Endothelial cell of umbilical vein (primary cell): ENCODE data around the gene HSF2. TPM values are rescaled to one million over a fixed set of nuclear protein-coding genes. Genes with fewer than 3 reads are reported as not detected.

Source experiments
- BruUV-seq: library from RNA; stranded (reverse); fragments of 400-500 nt; replicated peaks from 2 replicates; lab custom pipeline; 2021; lab: Mats Ljungman, UMichigan
- CTCF ChIA-PET: fragments of 300-600, 350-600 bp; sonication (Branson Sonifier 250); formaldehyde crosslinking; loops from one replicate; lab custom pipeline; 2021; ENCODE audit warnings: antibody characterized with exemption, inconsistent platforms; lab: Charles Lee
- POLR2A ChIA-PET: fragments of 300-600, 350-600 bp; sonication (Branson Sonifier 250); formaldehyde crosslinking; loops from one replicate; lab custom pipeline; 2021; ENCODE audit warnings: antibody characterized with exemption, inconsistent platforms; lab: Charles Lee
- DNase-seq: peaks from one replicate; pipeline ENCODE4 v3.0.0-alpha.2; 2011; ENCODE audit warnings: low read depth, low spot score
- FAIRE-seq: peaks from 2 replicates; lab custom pipeline; 2011; peaks lifted over from hg19 to GRCh38; lab: Jason Lieb, UNC
- H2AFZ ChIP-seq: 2 replicates; pipeline ENCODE4 v1.6.0; 2012; ENCODE audit warnings: low read depth, low read length, control low read depth, inconsistent platforms
- H3K27ac ChIP-seq: 2 replicates; pipeline ENCODE4 v1.5.1; 2011; ENCODE audit warnings: low read depth, mild to moderate bottlenecking, control low read depth, low read length, moderate library complexity; ENCODE audit not compliant: insufficient read depth
- H3K27me3 ChIP-seq, 2 experiments: 2 replicates each; pipeline versions ENCODE4 v1.6.0 to v1.6.1; 2011; ENCODE audit warnings: low read length in 2 of 2, mixed read lengths in 1 of 2; ENCODE audit not compliant: control insufficient read depth in 2 of 2, insufficient read depth in 2 of 2
- H3K36me3 ChIP-seq, 2 experiments: 2 replicates in 1 of 2; 3 replicates in 1 of 2; pipeline ENCODE4 v1.5.1; 2011; ENCODE audit warnings: low read length in 2 of 2, mild to moderate bottlenecking in 1 of 2, moderate library complexity in 1 of 2; ENCODE audit not compliant: control insufficient read depth in 2 of 2, insufficient read depth in 2 of 2; ENCODE audit errors: extremely low read depth in 1 of 2
- H3K4me1 ChIP-seq: 3 replicates; pipeline ENCODE4 v1.5.1; 2011; ENCODE audit warnings: mild to moderate bottlenecking, low read length; ENCODE audit not compliant: control insufficient read depth, insufficient read depth; ENCODE audit errors: extremely low read depth
- H3K4me2 ChIP-seq: 2 replicates; pipeline ENCODE4 v1.6.1; 2011; ENCODE audit warnings: low read length, control low read depth, mixed read lengths; ENCODE audit not compliant: insufficient read depth
- H3K4me3 ChIP-seq, 3 experiments: fragments of 200-600 bp in 1 of 3; sonication (generic), shearing (Covaris generic) in 1 of 3; replicated peaks in 1 of 3; 2 replicates each; pipeline ENCODE4 v1.5.1; 2011 to 2016; ENCODE audit warnings: control low read depth in 3 of 3, low read length in 3 of 3, mild to moderate bottlenecking in 2 of 3, inconsistent platforms in 1 of 3, low read depth in 1 of 3, moderate library complexity in 1 of 3; ENCODE audit not compliant: insufficient read depth in 1 of 3
- H3K79me2 ChIP-seq: 2 replicates; pipeline ENCODE4 v1.6.0; 2012; ENCODE audit warnings: low read length, inconsistent platforms; ENCODE audit not compliant: control insufficient read depth, insufficient read depth
- H3K9ac ChIP-seq: replicated peaks from 2 replicates; pipeline ENCODE3; 2011; ENCODE audit warnings: low read length, control low read depth; ENCODE audit not compliant: insufficient read depth; ENCODE audit errors: extremely low read depth
- H3K9me1 ChIP-seq: replicated peaks from 3 replicates; pipeline ENCODE4 v1.6.0; 2011; ENCODE audit warnings: mild to moderate bottlenecking, low read length; ENCODE audit not compliant: control insufficient read depth, insufficient read depth; ENCODE audit errors: extremely low read depth
- H3K9me3 ChIP-seq: replicated peaks from 2 replicates; pipeline ENCODE4 v1.5.1; 2012; ENCODE audit warnings: low read length, inconsistent platforms; ENCODE audit not compliant: control insufficient read depth, insufficient read depth
- H4K20me1 ChIP-seq: replicated peaks from 2 replicates; pipeline ENCODE3; 2011; ENCODE audit warnings: mild to moderate bottlenecking, low read length; ENCODE audit not compliant: control insufficient read depth, insufficient read depth; ENCODE audit errors: extremely low read depth
- CTCF ChIP-seq, 2 donors: IDR thresholded peaks; 1 replicate in 1 of 2; 2 replicates in 1 of 2; pipeline ENCODE4 v1.5.1; 2011; ENCODE audit warnings: low read length in 2 of 2, mild to moderate bottlenecking in 2 of 2, moderate library complexity in 2 of 2, control low read depth in 1 of 2, inconsistent platforms in 1 of 2, low read depth in 1 of 2; ENCODE audit not compliant: insufficient read depth in 1 of 2; ENCODE audit errors: extremely low read depth in 1 of 2
- EZH2 ChIP-seq: IDR thresholded peaks from 2 replicates; pipeline ENCODE4 v1.6.1; 2012; ENCODE audit warnings: borderline replicate concordance, low read depth, mild to moderate bottlenecking, moderate library complexity, low read length, inconsistent platforms; ENCODE audit not compliant: severe bottlenecking
- FOS ChIP-seq: IDR thresholded peaks from 2 replicates; pipeline ENCODE4 v1.6.1; 2011; ENCODE audit warnings: mild to moderate bottlenecking, low read length, moderate library complexity, borderline replicate concordance; ENCODE audit not compliant: insufficient read depth
- GATA2 ChIP-seq: IDR thresholded peaks from 2 replicates; pipeline ENCODE4 v1.7.0; 2011; ENCODE audit warnings: low read depth, mild to moderate bottlenecking, moderate library complexity, mixed read lengths, low read length; ENCODE audit not compliant: insufficient read length, insufficient read depth
- JUN ChIP-seq: IDR thresholded peaks from 2 replicates; pipeline ENCODE4 v1.6.1; 2011; ENCODE audit warnings: borderline replicate concordance, low read depth; ENCODE audit not compliant: insufficient read length, insufficient read depth
- MAX ChIP-seq: IDR thresholded peaks from 2 replicates; pipeline ENCODE4 v1.6.1; 2011; ENCODE audit not compliant: insufficient read depth, insufficient read length
- MYC ChIP-seq: IDR thresholded peaks from one replicate; pipeline ENCODE4 v1.6.1; 2011; ENCODE audit warnings: mild to moderate bottlenecking, low read depth, low read length
- POLR2A ChIP-seq: IDR thresholded peaks from 2 replicates; pipeline ENCODE4 v1.6.1; 2012; ENCODE audit warnings: low read depth, mild to moderate bottlenecking, control low read depth, low read length
- POLR2AphosphoS5 ChIP-seq: IDR thresholded peaks from 2 replicates; pipeline ENCODE4 v1.6.1; 2012; ENCODE audit warnings: low read depth, mild to moderate bottlenecking, control low read depth, low read length, moderate library complexity; ENCODE audit not compliant: insufficient read depth
- dilution Hi-C: fragments of 300-500 bp; cut with MboI; formaldehyde crosslinking; loops from one replicate; pipeline ENCODE4 v1.15.0; 2019; ENCODE audit warnings: low sequenced_read_pairs; ENCODE audit not compliant: extremely low pct_ligation_motif_present
- intact Hi-C: fragments of 100-400 bp; cut with micrococcal nuclease; formaldehyde crosslinking; loops from one replicate; pipeline ENCODE4 v1.10.0; 2022
- polyA plus RNA-seq, 4 experiments: library from polyadenylated mRNA; depleted of rRNA in 3 of 4; stranded (reverse) in 3 of 4; unstranded in 1 of 4; fragments of >200 nt; gene quantifications; 2 replicates each; pipeline versions ENCODE4 v1.2.1 to v1.2.3, GENCODE V29; 2011 to 2012; ENCODE audit warnings: missing spikeins in 1 of 4
- total RNA-seq: library from RNA; stranded (reverse); gene quantifications from 2 replicates; pipeline ENCODE4 v1.2.3, GENCODE V29; 2021

The HSF2 gene
- total and polyA plus RNA-seq, 2 donors (not counting 3 experiments of a cell fraction or from before 2014, with no cell fraction given), result 8.0 to 13.3 TPM

- dilution Hi-C loops, result no loop called here
- no TSS peak for BruUV-seq
- intact Hi-C loops, result no loop called here
- H3K27ac ChIP-seq, result no peak overlapping the region
- H3K4me1 ChIP-seq, result no peaks in the 10 kb centered on the region
- no peaks in the 10 kb centered on the region for H3K9me3 ChIP-seq
- H3K9ac ChIP-seq, result no peak overlapping the region
- no peaks in the 10 kb centered on the region for H4K20me1 ChIP-seq
- FAIRE-seq (no peak), DNase-seq (no peak)
- H2AFZ ChIP-seq, result no peak overlapping the region
- no peak for TF ChIP-seq GATA2
- TF ChIP-seq MYC, result no peak
- no peak for TF ChIP-seq MAX
- TF ChIP-seq FOS, result no peak
- H3K4me3 ChIP-seq, result no peak overlapping the region
- POLR2A ChIA-PET, result no interaction called here
- H3K79me2 ChIP-seq, result no peaks in the 10 kb centered on the region
- H3K27me3 ChIP-seq, result no peaks in the 10 kb centered on the region
- H3K36me3 ChIP-seq, result no peaks in the 10 kb centered on the region
- H3K9me1 ChIP-seq, result no peaks in the 10 kb centered on the region
- CTCF ChIA-PET, result no interaction called here
- H3K4me2 ChIP-seq, result no peak overlapping the region
Observed at GRCh38 chr6:122361314-122361979, 38.0 kb upstream of the HSF2 start.

- Histone ChIP-seq H3K27me3 (peaks cover 0 to 2% of the 10 kb centered on the region in 2 experiments), H3K9ac (no peak overlapping the region), H3K4me2 (no peak overlapping the region), H3K9me3 (no peaks in the 10 kb centered on the region), H2AFZ (no peak overlapping the region), H3K79me2 (no peaks in the 10 kb centered on the region), H3K4me1 (no peaks in the 10 kb centered on the region), H3K9me1 (no peaks in the 10 kb centered on the region), H3K36me3 (no peaks in the 10 kb centered on the region), H3K27ac (no peak overlapping the region), H4K20me1 (no peaks in the 10 kb centered on the region), H3K4me3 (no peak overlapping the region)
- no peak for FAIRE-seq
- dilution Hi-C loops (no loop called here), intact Hi-C loops (no loop called here)
- ChIA-PET POLR2A (no interaction called here), CTCF (no interaction called here)
- BruUV-seq, result no TSS peak
- TF ChIP-seq CTCF (IDR thresholded peaks at IDR 0.05; ENCODE audit: extremely low read depth in 1 of 2, insufficient read depth in 1 of 2, low read depth in 1 of 2, low read length in 2 of 2) (no peak), JUN (no peak), POLR2A (no peak), MAX (no peak), GATA2 (no peak), MYC (no peak), FOS (no peak), EZH2 (no peak), POLR2AphosphoS5 (no peak)
- DNase-seq, result no peak
Observed at GRCh38 chr6:122363769-122364483, 35.5 kb upstream of the HSF2 start.
